ENCODE measurements around the gene CPEB3. TPM values are rescaled to one million over a fixed set of nuclear protein-coding genes. Genes with fewer than 3 reads are reported as not detected.

Gene CPEB3
- polyA plus RNA-seq, 2 of the 4 experiments (the other 2 are of a cell fraction) = 0.37 to 0.41 TPM

DNA sequence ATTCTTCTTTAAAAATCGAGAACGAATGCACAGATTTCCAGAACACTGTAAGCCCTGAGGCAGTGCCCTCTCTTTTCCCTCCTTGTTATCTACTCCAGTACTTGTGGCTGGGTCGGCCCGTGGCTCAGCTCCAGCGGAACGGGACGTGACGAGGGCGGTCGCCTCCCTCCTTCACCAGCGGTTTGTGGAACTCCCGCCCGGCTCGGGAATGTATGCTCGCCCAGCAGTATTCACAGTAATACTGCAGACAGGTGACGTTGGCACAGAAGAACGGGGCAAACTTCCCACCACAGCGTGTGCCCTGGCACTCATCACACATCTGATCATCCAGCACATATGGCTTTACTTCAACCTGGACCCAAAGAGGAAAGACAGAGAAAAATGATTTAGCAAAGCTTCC is 238.8 kb downstream of the CPEB3 start:
- Histone ChIP-seq H3K27ac (no peak overlapping the region), H3K4me2 (no peak overlapping the region), H3K4me3 (no peak overlapping the region), H3K9me3 (no peaks in the 10 kb centered on the region), H3K4me1 (no peaks in the 10 kb centered on the region)
- FAIRE-seq (no peak), DNase-seq (ENCODE audit: low read depth in 1 of 2, low spot score in 1 of 2) (no peak), ATAC-seq (no peak)
- TF ChIP-seq CHD2 (IDR thresholded peaks at IDR 0.05; ENCODE audit: low read length, partially characterized antibody) (no peak), ZC3H11A (IDR thresholded peaks at IDR 0.05) (no peak), EHF (CRISPR knock-in tag; IDR thresholded peaks at IDR 0.05) (no peak), HOXA7 (CRISPR knock-in tag; IDR thresholded peaks at IDR 0.05) (no peak), RCOR1 (IDR thresholded peaks at IDR 0.05; ENCODE audit: low read depth, low read length) (no peak), JUNB (IDR thresholded peaks at IDR 0.05) (no peak), HEYL (CRISPR knock-in tag; IDR thresholded peaks at IDR 0.05) (no peak), NPAS2 (CRISPR knock-in tag; IDR thresholded peaks at IDR 0.05; ENCODE audit: borderline replicate concordance) (no peak)
- TF ChIP-seq, protein P1, sequence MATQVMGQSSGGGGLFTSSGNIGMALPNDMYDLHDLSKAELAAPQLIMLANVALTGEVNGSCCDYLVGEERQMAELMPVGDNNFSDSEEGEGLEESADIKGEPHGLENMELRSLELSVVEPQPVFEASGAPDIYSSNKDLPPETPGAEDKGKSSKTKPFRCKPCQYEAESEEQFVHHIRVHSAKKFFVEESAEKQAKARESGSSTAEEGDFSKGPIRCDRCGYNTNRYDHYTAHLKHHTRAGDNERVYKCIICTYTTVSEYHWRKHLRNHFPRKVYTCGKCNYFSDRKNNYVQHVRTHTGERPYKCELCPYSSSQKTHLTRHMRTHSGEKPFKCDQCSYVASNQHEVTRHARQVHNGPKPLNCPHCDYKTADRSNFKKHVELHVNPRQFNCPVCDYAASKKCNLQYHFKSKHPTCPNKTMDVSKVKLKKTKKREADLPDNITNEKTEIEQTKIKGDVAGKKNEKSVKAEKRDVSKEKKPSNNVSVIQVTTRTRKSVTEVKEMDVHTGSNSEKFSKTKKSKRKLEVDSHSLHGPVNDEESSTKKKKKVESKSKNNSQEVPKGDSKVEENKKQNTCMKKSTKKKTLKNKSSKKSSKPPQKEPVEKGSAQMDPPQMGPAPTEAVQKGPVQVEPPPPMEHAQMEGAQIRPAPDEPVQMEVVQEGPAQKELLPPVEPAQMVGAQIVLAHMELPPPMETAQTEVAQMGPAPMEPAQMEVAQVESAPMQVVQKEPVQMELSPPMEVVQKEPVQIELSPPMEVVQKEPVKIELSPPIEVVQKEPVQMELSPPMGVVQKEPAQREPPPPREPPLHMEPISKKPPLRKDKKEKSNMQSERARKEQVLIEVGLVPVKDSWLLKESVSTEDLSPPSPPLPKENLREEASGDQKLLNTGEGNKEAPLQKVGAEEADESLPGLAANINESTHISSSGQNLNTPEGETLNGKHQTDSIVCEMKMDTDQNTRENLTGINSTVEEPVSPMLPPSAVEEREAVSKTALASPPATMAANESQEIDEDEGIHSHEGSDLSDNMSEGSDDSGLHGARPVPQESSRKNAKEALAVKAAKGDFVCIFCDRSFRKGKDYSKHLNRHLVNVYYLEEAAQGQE (IDR thresholded peaks at IDR 0.05) = no peak
- TF ChIP-seq, protein P2, sequence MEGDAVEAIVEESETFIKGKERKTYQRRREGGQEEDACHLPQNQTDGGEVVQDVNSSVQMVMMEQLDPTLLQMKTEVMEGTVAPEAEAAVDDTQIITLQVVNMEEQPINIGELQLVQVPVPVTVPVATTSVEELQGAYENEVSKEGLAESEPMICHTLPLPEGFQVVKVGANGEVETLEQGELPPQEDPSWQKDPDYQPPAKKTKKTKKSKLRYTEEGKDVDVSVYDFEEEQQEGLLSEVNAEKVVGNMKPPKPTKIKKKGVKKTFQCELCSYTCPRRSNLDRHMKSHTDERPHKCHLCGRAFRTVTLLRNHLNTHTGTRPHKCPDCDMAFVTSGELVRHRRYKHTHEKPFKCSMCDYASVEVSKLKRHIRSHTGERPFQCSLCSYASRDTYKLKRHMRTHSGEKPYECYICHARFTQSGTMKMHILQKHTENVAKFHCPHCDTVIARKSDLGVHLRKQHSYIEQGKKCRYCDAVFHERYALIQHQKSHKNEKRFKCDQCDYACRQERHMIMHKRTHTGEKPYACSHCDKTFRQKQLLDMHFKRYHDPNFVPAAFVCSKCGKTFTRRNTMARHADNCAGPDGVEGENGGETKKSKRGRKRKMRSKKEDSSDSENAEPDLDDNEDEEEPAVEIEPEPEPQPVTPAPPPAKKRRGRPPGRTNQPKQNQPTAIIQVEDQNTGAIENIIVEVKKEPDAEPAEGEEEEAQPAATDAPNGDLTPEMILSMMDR (IDR thresholded peaks at IDR 0.05) = no peak
- TF ChIP-seq, protein P3, sequence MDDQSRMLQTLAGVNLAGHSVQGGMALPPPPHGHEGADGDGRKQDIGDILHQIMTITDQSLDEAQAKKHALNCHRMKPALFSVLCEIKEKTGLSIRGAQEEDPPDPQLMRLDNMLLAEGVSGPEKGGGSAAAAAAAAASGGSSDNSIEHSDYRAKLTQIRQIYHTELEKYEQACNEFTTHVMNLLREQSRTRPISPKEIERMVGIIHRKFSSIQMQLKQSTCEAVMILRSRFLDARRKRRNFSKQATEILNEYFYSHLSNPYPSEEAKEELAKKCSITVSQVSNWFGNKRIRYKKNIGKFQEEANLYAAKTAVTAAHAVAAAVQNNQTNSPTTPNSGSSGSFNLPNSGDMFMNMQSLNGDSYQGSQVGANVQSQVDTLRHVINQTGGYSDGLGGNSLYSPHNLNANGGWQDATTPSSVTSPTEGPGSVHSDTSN (IDR thresholded peaks at IDR 0.05) = no peak
- CTCF ChIA-PET = interaction anchor here (1.1 kb wide), 1 partner anchor 36 kb away, joined by 4 read pairs; no protein-coding TSS in a partner anchor
- POLR2A ChIA-PET = no interaction called here
- 81% methylated on average over 18 of the region's 18 CpGs for WGBS (ENCODE audit: missing lambda C conversion rate)

DNA sequence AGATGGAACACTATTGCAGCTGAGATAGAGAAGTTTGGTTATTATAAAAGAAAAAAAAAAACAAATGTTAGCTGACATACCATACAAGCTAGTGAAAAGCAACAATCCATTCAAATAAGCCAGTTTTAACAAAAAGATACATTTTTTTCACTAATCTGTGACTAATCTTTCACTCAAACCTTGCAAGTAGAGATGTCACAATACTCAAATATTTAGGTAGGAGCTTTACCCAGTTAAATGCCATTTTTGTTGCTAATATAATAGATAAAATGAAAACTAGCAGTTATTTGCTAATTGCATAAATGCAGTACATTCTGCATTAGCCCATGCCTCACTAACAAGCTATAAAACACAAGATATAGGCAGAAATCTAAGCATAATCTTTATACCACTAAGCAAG is 243.7 kb downstream of the CPEB3 start:
- CTCF ChIA-PET = interaction anchor here (0.6 to 0.7 kb wide), 2 partner anchors 150 to 288 kb away, joined by 3 to 4 read pairs; no protein-coding TSS in a partner anchor
- no peak overlapping the region for H3K27ac ChIP-seq
- no peak for ATAC-seq
- no peak for FAIRE-seq
- no peaks in the 10 kb centered on the region for H3K9me3 ChIP-seq
- no peak for DNase-seq (ENCODE audit: low read depth in 1 of 2, low spot score in 1 of 2)
- H3K4me1 ChIP-seq = no peaks in the 10 kb centered on the region
- H3K4me3 ChIP-seq = no peak overlapping the region
- no peak overlapping the region for H3K4me2 ChIP-seq
- POLR2A ChIA-PET = no interaction called here
- TF ChIP-seq POLR2AphosphoS2 (conservative IDR thresholded peaks at IDR 0.05; ENCODE audit: low read length) (no peak), RFX5 (IDR thresholded peaks at IDR 0.05) (no peak), FOSB (CRISPR knock-in tag; IDR thresholded peaks at IDR 0.05) (no peak), POLR2A (IDR thresholded peaks at IDR 0.05; ENCODE audit: low read length) (no peak), TP53 (CRISPR knock-in tag; IDR thresholded peaks at IDR 0.05) (no peak), ESRRA (IDR thresholded peaks at IDR 0.05; ENCODE audit: borderline replicate concordance, low read length) (no peak), NPAS2 (CRISPR knock-in tag; IDR thresholded peaks at IDR 0.05; ENCODE audit: borderline replicate concordance) (no peak), BHLHE40 (IDR thresholded peaks at IDR 0.05; ENCODE audit: low read depth, low read length) (no peak), CHD2 (IDR thresholded peaks at IDR 0.05; ENCODE audit: low read length, partially characterized antibody) (no peak), EHF (CRISPR knock-in tag; IDR thresholded peaks at IDR 0.05) (no peak), KDM5A (IDR thresholded peaks at IDR 0.05) (no peak), SMC3 (IDR thresholded peaks at IDR 0.05) (no peak), PHF8 (IDR thresholded peaks at IDR 0.05; ENCODE audit: borderline replicate concordance, low read depth) (no peak), NR3C1 (IDR thresholded peaks at IDR 0.05) (no peak), TFCP2L1 (CRISPR knock-in tag; IDR thresholded peaks at IDR 0.05) (no peak)
- TF ChIP-seq, protein P2 (IDR thresholded peaks at IDR 0.05) = no peak
- TF ChIP-seq, protein P4, sequence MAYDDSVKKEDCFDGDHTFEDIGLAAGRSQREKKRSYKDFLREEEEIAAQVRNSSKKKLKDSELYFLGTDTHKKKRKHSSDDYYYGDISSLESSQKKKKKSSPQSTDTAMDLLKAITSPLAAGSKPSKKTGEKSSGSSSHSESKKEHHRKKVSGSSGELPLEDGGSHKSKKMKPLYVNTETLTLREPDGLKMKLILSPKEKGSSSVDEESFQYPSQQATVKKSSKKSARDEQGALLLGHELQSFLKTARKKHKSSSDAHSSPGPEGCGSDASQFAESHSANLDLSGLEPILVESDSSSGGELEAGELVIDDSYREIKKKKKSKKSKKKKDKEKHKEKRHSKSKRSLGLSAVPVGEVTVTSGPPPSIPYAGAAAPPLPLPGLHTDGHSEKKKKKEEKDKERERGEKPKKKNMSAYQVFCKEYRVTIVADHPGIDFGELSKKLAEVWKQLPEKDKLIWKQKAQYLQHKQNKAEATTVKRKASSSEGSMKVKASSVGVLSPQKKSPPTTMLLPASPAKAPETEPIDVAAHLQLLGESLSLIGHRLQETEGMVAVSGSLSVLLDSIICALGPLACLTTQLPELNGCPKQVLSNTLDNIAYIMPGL (CRISPR knock-in tag; IDR thresholded peaks at IDR 0.05; ENCODE audit: borderline replicate concordance) = no peak
- TF ChIP-seq, protein P5, sequence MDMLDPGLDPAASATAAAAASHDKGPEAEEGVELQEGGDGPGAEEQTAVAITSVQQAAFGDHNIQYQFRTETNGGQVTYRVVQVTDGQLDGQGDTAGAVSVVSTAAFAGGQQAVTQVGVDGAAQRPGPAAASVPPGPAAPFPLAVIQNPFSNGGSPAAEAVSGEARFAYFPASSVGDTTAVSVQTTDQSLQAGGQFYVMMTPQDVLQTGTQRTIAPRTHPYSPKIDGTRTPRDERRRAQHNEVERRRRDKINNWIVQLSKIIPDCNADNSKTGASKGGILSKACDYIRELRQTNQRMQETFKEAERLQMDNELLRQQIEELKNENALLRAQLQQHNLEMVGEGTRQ (IDR thresholded peaks at IDR 0.05) = no peak
- TF ChIP-seq, protein P6, sequence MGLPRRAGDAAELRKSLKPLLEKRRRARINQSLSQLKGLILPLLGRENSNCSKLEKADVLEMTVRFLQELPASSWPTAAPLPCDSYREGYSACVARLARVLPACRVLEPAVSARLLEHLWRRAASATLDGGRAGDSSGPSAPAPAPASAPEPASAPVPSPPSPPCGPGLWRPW (IDR thresholded peaks at IDR 0.05) = no peak
